H7 (cell line): ENCODE results near the gene ENDOD1. TPM values are rescaled to one million over a fixed set of nuclear protein-coding genes. Genes with fewer than 3 reads are reported as not detected.
A peak's percentile ranks its signal among the peaks of the same experiment; 100 is the strongest.
"Not testable (repeated sequence)": the region's sequence is repeated elsewhere in the genome, so short reads cannot be mapped to it uniquely, and the experiment has no call there.

Experiments
- DNase-seq: peaks from one replicate; pipeline ENCODE4 v3.0.0; 2012
- H3K27me3 ChIP-seq: 2 replicates; pipeline ENCODE4 v1.6.0; 2011; ENCODE audit warnings: mild to moderate bottlenecking, low read length; ENCODE audit not compliant: control insufficient read depth, insufficient read depth
- H3K36me3 ChIP-seq: replicated peaks from 2 replicates; pipeline ENCODE4 v1.5.1; 2011; ENCODE audit warnings: low read length; ENCODE audit not compliant: control insufficient read depth, insufficient read depth
- H3K4me3 ChIP-seq: 2 replicates; pipeline ENCODE4 v1.5.1; 2011; ENCODE audit warnings: low read depth, mild to moderate bottlenecking, control low read depth, low read length, moderate library complexity; ENCODE audit not compliant: insufficient read depth
- total RNA-seq: library from RNA; depleted of rRNA; stranded (reverse); fragments of >200 nt; shearing (Covaris generic); gene quantifications from 2 replicates; pipeline ENCODE4 v1.2.3, GENCODE V29; 2014; rRNA removed

ENDOD1 gene, protein sequence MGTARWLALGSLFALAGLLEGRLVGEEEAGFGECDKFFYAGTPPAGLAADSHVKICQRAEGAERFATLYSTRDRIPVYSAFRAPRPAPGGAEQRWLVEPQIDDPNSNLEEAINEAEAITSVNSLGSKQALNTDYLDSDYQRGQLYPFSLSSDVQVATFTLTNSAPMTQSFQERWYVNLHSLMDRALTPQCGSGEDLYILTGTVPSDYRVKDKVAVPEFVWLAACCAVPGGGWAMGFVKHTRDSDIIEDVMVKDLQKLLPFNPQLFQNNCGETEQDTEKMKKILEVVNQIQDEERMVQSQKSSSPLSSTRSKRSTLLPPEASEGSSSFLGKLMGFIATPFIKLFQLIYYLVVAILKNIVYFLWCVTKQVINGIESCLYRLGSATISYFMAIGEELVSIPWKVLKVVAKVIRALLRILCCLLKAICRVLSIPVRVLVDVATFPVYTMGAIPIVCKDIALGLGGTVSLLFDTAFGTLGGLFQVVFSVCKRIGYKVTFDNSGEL
- total RNA-seq: 3.6 and 6.2 TPM in 2 replicates

DNA sequence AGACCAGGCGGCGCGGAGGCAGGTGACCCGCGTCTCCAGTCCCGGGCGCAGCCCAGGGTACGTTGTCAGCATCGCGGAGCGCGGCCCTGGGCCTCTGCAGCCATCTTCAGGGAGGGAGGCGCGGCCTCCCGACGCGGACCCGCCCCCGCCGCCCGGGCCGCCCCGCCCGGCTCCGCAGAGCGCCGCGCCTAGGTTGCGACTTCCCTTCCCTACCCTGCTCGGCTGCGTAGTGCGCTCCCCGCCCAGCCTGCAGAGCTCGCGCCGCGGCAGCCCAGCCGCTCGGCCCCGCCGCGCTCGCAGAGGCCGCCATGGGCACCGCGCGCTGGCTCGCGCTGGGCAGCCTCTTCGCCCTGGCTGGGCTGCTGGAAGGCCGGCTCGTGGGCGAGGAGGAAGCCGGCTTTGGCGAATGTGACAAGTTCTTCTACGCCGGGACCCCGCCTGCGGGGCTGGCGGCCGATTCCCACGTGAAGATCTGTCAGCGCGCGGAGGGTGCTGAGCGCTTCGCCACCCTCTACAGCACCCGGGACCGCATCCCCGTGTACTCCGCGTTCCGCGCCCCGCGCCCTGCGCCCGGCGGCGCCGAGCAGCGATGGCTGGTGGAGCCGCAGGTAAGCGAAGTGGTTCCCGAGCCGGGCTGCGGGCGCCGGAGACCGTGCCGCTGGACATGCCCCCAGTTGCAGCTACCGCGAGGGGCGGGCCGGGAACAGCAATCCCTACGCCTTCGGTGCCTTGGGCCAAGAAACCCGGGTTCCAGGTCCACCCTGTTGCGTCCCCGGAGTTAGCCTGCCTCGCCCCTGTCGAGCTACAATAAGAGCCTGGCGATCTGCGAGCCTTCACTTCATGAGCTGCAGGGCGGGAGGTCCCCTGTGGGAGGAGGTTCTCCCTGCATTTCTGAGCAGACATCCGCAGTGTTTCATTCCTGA is at the start of gene ENDOD1:
ENDOD1 (plus strand) TSS at position 227 of the 923 bp plus-strand sequence; CDS start at position 309, 82 bp downstream.
- Histone ChIP-seq H3K36me3 (no peaks in the 10 kb centered on the region), H3K27me3 (peaks cover 32% of the 10 kb centered on the region)
- peak; percentile 94 for DNase-seq

DNA sequence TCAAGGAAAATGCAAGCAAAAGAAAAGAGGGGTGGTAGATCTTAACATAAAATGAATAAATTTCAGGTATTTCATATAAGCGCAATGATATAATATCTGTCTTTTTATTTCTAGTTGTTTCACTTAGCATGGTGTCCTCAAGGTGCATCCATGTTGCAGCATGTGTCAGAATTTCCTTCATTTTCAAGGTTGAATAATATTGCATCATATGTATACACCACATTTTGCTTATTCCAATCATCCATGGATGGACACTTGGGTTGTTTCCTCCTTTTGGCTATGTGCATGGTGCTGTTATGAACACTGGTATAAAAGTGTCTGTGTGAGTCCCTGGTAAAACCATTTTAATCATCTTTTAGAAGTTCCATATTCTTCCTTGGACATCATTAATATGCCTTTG is 47.4 kb upstream of the ENDOD1 start:
- no peak for DNase-seq
- Histone ChIP-seq H3K4me3 (no peak overlapping the region), H3K36me3 (no peaks in the 10 kb centered on the region), H3K27me3 (no peaks in the 10 kb centered on the region)

More for the DNA sequence above, at the start of gene ENDOD1:
- peak within 1 kb of the TSS; percentile 78 for H3K4me3 ChIP-seq

DNA sequence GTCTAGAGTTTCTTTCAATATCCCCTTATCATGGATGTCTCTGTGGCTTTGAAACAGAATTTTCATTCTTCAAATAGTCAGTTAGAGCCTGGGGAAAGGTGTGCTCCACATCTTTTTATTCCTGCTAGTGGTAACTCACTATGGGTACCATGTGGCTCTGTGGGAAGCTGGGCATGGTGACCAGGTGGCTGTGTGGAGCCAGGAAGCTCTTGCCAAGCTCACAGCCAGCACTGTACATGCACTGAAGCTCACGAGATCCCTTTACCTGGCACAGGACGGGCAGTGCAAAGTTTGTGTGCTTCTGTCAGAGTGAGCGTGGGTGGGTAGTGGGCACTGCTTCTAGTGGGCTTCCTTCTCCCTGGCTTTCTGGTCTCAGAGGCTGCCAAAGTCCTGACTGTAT is 46.7 kb upstream of the ENDOD1 start:
- no peak overlapping the region for H3K4me3 ChIP-seq
- DNase-seq: no peak

DNA sequence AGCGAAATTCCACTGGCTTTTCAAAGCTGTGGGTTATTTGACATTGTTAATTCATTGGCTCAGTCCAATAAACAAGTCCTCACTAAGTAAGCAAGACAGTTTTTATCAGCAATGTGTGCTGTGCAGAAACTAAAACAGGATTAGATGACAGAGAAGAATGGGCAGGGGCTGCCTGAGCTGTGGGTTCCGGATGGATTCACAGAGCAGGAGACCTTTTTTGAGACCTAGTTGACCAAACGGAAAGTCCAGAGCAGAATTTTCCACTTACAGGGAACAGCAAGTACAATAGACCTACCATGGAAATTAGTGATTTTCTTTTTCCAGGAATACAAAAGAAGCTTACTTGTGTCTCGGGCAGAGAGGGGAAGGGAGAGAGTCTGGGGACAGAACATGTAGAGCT is 45.6 kb upstream of the ENDOD1 start:
- Histone ChIP-seq H3K4me3 (no peak overlapping the region), H3K36me3 (no peaks in the 10 kb centered on the region), H3K27me3 (no peaks in the 10 kb centered on the region)
- DNase-seq: no peak

More for the DNA sequence above, 46.7 kb upstream of the ENDOD1 start:
- Histone ChIP-seq H3K36me3 (no peaks in the 10 kb centered on the region), H3K27me3 (no peaks in the 10 kb centered on the region)

DNA sequence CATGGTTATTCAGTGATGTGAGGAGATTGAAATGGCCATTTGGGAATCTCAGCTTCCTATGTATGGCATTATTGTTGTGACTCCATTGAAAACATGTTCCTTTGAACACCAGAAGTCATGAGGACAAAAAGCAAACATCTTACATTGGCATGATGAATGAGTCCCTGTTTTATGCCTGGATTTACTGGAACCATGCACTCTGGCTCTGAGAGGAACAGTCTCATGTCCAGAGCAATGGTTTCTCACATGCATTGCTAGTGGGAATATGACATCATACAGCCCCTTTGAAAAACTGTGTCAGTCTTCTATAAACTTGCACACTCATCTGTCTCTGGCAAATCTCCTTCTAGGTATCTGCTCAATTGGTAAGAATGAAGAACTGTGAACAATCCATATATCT is 43.8 kb upstream of the ENDOD1 start:
- H3K27me3 ChIP-seq: no peaks in the 10 kb centered on the region
- no peaks in the 10 kb centered on the region for H3K36me3 ChIP-seq
- H3K4me3 ChIP-seq: no peak overlapping the region
- DNase-seq: no peak

DNA sequence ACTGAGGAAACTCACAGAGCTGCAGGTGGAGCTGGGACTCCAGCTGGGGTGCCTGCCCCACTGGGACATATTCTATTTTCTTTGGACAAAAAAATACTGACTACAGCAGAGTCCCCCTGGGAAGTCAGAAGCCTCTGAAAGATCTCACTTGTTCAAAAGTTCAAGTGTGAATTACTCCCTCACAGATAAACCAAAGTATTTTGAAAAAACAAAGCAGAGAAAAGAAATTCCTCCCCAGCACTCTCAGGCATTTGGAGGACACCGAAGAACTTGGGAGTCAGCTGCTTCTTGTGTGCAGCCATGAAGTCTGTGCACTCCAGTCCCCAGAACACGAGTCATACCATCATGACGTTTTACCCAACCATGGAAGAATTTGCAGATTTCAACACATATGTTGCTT is 40.5 kb upstream of the ENDOD1 start, which contains the start of gene KDM4F:
KDM4F (plus strand) TSS at position 301 of the 400 bp plus-strand sequence.
- H3K36me3 ChIP-seq, H3K4me3 ChIP-seq, DNase-seq, H3K27me3 ChIP-seq: not testable (repeated sequence)

DNA sequence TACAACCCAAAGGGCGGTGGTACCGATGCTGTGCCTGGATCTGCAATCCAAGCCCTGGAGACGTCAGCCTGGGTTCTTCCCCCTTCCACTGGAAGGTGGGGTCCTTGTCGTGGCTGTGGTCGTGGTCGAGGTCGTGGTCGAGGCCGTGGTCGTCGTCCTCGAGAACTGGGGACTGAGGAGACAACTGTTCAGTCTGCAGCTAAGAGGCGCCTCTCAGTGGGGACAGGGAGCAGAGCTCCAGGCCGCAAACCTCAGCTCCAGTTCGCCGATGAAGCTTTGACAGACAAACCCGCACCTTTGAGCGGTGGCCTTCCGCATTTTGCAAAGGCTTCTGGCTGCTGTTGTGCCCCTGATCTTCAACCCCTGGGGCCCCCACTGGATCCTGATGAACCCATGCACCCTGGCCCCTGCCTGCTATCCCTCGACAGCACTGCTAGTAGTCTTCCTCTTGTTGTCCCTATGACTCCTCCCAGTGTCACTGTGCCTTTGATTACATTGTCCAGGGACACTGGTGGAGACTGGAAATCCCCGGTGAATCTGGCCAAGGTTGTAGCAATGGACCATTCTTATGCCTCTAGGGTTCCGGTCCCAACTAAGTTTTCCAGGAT is 38.9 kb upstream of the ENDOD1 start:
- H3K27me3 ChIP-seq: no peaks in the 10 kb centered on the region
- no peak for DNase-seq
- no peaks in the 10 kb centered on the region for H3K36me3 ChIP-seq
- no peak overlapping the region for H3K4me3 ChIP-seq

DNA sequence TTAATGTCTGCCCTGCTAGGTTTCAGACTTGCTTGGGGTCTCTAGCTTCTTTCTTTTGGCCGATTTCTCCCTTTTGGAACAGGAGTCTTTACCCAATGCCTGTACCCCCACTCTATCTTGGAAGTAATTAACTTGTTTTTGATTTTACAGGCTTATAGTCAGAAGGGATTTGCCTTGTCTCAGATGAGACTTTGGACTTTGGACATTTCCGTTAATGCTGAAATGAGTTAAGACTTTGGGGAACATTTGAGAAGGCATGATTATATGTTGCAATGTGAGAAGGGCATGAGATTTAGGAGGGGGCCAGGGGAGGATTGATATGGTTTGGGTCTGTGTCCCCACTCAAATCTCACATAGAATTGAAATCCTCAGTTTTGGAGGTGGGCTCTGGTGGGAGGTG is 35.3 kb upstream of the ENDOD1 start:
- Histone ChIP-seq H3K4me3 (no peak overlapping the region), H3K27me3 (no peaks in the 10 kb centered on the region), H3K36me3 (no peaks in the 10 kb centered on the region)
- no peak for DNase-seq

DNA sequence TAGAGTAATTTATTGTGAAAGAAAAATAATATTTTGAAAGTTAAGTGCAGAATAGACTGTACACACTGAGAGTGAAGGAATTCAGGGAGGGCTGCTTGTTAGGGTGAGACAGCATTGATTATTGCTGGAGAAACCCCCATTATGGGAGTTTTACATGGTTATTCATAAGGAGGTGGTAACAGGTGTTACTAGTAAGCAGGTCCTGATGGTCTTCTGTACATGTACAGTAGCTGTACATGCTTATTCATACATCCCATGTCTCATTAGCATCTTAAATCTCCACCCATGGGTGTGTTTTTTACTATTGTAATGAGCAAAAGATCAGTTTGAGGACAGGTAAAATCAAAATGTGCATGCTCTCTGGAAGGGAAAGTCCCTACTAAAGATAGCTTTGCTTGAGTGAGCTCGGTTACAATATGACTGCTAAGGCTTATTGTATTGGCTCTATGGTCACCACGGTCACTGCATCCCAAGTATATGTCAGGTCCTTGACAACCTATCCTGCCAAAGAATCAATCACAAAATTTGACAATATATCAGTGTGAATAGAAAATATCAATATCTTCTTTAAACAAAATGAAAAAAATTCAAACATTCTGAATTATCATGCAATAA is 34.3 kb upstream of the ENDOD1 start:
- Histone ChIP-seq H3K36me3 (no peaks in the 10 kb centered on the region), H3K27me3 (no peaks in the 10 kb centered on the region), H3K4me3 (no peak overlapping the region)
- no peak for DNase-seq

DNA sequence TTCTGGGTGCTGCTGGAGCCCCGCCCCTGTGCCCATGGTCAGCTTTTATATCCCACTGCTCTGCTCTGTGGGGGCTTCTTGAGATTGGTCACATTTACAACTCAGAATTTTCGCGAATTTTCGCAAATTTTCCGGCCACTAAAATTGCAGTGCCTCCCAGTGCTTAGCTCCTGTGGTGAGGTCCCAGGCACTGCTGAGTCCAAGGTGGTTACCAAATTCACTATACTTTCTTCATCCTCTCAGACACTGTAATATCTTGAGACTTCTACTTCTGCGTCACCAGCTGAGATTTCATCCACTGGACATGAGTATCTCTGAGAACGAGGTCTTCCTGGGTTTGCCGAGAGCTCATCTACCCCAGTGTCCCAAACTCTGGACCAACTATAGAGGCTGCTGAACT is 31.7 kb upstream of the ENDOD1 start:
- Histone ChIP-seq H3K36me3 (no peaks in the 10 kb centered on the region), H3K4me3 (no peak overlapping the region), H3K27me3 (no peaks in the 10 kb centered on the region)
- DNase-seq: no peak

DNA sequence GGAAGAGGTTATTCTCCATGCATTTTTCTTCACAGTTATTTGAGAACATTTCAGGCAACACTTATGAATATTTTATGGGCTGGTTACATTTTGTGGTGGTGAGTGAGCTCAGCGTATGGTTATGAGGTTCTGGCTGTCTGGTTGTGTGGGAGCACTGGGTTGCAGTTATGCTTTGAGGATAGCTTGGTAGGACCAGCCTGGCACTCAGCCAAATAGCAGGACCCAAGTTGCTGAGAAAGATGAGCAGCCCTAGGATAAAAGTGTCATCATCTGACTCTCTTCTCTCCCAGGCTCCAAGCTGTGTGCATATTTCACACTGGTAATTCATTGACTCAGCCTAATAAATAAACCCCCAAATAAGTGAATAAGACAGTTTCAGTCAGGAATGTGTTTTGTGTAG is 31.0 kb upstream of the ENDOD1 start:
- Histone ChIP-seq H3K36me3 (no peaks in the 10 kb centered on the region), H3K27me3 (no peaks in the 10 kb centered on the region), H3K4me3 (no peak overlapping the region)
- DNase-seq: no peak

DNA sequence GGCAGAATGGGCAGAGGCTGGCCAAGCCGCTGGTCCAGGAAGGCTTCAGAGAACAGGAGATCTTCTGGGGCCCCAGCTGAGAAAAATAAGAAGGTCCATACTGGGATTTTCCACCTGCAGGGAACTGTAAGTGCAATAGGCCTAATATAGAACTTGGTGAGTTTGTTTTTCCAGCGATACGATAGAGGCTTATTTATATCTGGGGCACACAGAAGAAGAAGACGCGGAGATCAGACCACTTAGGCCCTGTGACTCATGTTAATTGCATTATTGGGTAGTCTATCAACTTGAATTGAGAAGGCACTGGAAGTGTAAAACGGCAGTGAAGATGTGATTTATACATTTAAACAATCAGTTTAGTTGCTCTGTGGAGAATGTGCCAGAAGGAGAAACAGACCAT is 30.6 kb upstream of the ENDOD1 start:
- no peaks in the 10 kb centered on the region for H3K36me3 ChIP-seq
- H3K4me3 ChIP-seq: no peak overlapping the region
- H3K27me3 ChIP-seq: no peaks in the 10 kb centered on the region
- no peak for DNase-seq

DNA sequence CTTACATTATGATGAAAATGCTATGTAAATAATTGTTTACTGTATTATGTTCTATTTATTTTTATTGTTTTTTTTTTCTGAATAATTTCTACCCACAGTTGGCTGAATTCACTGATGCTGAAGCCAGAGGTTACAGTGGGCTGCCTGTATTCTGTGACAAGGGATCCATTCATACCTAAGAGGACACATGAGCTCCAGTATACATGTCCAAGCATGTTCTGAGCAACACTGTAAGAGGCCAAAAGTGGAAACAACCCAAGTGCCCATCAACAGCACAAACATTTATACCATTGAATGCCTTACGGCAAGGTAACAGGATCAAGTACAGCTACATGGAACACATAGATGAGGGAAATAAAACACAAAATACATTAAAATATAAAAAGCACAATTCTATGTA is 24.3 kb upstream of the ENDOD1 start:
- Histone ChIP-seq H3K27me3 (no peaks in the 10 kb centered on the region), H3K36me3 (no peaks in the 10 kb centered on the region), H3K4me3 (no peak overlapping the region)
- DNase-seq: no peak

DNA sequence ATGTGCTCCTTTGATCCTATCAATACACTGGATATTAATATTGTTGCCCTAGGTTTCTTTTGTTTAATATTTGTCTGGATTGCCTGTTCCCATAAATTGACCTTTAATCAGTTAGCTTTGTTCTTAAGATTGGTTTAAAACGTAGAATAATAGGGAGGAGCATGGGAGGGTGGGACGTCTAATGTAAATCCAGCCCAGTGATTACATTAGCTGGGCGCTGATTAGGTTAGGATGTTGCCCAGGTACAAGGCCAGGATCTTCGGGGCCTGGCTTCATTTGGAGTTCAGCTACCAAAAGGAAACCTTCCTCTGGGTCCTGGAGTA is 23.0 kb upstream of the ENDOD1 start, which contains the start of gene SRSF8:
SRSF8 (plus strand) TSS at position 204 of the 323 bp plus-strand sequence. CDS start 308 bp downstream, outside the sequence.
- H3K4me3 ChIP-seq: peak within 1 kb of the TSS; percentile 70
- no peaks in the 10 kb centered on the region for H3K27me3 ChIP-seq
- no peaks in the 10 kb centered on the region for H3K36me3 ChIP-seq
- no peak for DNase-seq
